ENCODE measurements around the gene ODAD3. TPM values are rescaled to one million over a fixed set of nuclear protein-coding genes. Genes with fewer than 3 reads are reported as not detected.

The ODAD3 gene
- total RNA-seq, 4 donors from 2014 or later, result 0.17 to 0.33 TPM; not detected in 2

GRCh38 chr19:11479898-11480714 is 45.2 kb upstream of the ODAD3 start:
- TF ChIP-seq, protein P1, sequence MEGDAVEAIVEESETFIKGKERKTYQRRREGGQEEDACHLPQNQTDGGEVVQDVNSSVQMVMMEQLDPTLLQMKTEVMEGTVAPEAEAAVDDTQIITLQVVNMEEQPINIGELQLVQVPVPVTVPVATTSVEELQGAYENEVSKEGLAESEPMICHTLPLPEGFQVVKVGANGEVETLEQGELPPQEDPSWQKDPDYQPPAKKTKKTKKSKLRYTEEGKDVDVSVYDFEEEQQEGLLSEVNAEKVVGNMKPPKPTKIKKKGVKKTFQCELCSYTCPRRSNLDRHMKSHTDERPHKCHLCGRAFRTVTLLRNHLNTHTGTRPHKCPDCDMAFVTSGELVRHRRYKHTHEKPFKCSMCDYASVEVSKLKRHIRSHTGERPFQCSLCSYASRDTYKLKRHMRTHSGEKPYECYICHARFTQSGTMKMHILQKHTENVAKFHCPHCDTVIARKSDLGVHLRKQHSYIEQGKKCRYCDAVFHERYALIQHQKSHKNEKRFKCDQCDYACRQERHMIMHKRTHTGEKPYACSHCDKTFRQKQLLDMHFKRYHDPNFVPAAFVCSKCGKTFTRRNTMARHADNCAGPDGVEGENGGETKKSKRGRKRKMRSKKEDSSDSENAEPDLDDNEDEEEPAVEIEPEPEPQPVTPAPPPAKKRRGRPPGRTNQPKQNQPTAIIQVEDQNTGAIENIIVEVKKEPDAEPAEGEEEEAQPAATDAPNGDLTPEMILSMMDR (IDR thresholded peaks at IDR 0.05; ENCODE audit: low read depth), result no peak

DNA sequence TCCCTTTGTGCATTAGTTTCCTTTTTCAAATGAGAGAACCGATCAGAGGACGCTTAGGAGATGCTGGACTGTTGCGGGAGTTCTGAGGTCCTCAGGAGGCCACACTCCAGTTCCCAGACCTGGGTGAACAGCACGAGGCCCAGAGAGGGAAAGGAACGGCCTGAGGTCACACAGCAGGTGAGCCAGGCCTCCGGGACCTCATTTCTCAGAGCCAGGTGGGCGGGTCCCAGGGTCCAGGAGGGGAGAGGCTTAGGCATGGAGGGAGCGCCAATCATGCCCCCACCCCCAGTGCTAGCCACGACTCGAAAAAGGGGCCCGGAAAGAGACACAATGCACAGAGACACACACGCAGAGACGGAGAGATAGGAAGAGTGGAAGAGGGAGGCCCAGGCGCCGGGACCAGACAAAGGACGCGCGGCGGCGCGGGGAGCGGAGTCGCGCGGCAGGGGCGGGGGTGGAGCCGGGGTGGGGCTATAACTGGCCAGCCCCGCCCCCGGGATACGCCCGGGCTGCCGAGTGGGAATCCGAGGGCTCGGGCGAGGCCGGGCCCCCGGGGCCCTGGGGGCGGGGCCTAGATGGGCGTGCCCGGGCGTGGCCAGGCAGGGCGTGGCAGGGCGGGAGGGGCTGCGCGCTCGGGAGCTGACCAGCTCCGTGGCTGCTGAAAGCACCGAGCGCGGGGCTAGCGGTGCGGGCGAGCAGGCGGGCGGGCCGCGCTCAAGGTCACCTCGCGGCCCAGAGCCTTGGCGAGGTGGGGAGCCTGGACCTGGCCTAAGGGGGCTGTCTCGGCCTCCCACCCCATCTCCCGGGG is 44.4 kb upstream of the ODAD3 start:
- TF ChIP-seq, protein P1 (IDR thresholded peaks at IDR 0.05; ENCODE audit: low read depth), result no peak

GRCh38 chr19:11478167-11479089 is 43.5 kb upstream of the ODAD3 start:
- TF ChIP-seq, protein P1 (IDR thresholded peaks at IDR 0.05; ENCODE audit: low read depth), result no peak

DNA sequence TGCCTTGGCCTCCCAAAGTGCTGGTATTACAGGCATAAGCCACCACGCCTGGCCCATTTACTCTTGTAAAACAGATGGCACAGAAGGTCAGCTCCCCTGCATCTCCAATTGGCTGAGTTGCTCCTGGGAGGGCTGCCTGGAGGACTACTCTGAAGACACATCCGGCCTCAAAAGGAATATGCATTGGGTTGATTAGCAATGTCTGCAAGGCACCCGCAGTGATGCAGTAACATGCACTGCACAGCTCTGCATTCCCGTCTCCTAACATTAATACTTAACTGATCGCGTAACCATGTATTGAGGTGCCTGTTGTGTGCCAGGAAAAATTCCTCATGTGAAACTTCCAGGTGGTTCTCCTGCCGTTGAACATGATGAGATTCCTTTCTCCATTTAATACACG is 40.9 kb upstream of the ODAD3 start:
- TF ChIP-seq, protein P1 (IDR thresholded peaks at IDR 0.05; ENCODE audit: low read depth), result no peak

DNA sequence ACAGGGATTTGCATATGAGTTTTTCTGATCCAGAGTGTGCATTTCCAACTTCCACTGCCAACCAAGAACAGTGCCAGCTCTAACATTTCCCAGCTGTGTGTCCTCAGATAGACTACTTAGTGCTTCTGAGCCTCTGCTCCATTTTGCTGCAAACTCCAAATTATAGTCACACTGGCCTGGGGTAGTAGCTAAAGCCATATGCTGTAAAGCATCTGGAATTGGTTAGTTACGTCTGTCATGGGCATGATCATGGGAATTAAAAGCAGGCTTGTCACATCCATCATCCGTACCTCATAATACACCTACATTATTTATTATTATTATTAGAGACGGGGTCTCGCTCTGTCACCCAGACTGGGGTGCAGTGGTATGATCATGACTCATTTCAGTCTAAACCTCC is 38.8 kb upstream of the ODAD3 start:
- TF ChIP-seq, protein P1 (IDR thresholded peaks at IDR 0.05; ENCODE audit: low read depth), result no peak

DNA sequence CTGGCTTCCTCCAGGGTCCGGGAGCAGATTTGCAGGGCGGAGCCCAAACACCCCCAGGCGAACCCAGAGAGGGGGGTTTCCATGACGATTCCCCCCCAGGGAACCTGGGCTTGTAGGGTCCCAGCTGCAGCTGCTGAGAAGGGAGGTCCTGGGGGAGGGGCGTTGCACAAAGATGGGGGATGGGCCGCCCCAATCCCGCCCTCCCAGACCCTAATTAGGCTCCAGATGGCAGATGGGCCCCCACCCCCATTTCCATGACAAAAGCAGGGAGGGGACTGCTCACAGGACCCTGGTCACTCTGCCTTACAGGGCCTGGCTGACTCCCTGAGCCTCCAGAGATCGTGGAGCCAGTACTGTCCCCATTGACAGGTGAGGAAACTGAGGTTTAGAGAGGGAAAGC is 30.7 kb upstream of the ODAD3 start:
- TF ChIP-seq, protein P1 (IDR thresholded peaks at IDR 0.05; ENCODE audit: low read depth), result no peak

Data from subcutaneous adipose tissue (tissue), 4 donors.